Kidney glomerular epithelial cell (primary cell): ENCODE results near the gene MOB3C.

Source experiments
- DNase-seq: peaks from one replicate; lab custom pipeline; 2025; lab: John Stamatoyannopoulos, UW

MOB3C gene

GRCh38 chr1:46575778-46576177 is 40.8 kb downstream of the MOB3C start:
- no peak for DNase-seq

GRCh38 chr1:46575300-46575699 is 41.3 kb downstream of the MOB3C start:
- DNase-seq, result no peak

GRCh38 chr1:46571691-46572225 is 44.9 kb downstream of the MOB3C start:
- no peak for DNase-seq

GRCh38 chr1:46569884-46570725 is 46.5 kb downstream of the MOB3C start:
- DNase-seq, result no peak

GRCh38 chr1:46569116-46569515 is 47.5 kb downstream of the MOB3C start:
- DNase-seq, result no peak

- no peak for DNase-seq
Observed at GRCh38 chr1:46568461-46568891, 48.1 kb downstream of the MOB3C start.

- DNase-seq, result no peak
Observed at GRCh38 chr1:46563341-46563740, 53.3 kb downstream of the MOB3C start.

- DNase-seq, result no peak
Observed at GRCh38 chr1:46562498-46562897, 54.1 kb downstream of the MOB3C start.

- no peak for DNase-seq
Observed at GRCh38 chr1:46558966-46559365, 57.6 kb downstream of the MOB3C start.

GRCh38 chr1:46558141-46558963 is 58.3 kb downstream of the MOB3C start:
- DNase-seq, result no peak
